Sigmoid colon (tissue), 7 donors: ENCODE data around the gene TAOK1. TPM values are rescaled to one million over a fixed set of nuclear protein-coding genes. Genes with fewer than 3 reads are reported as not detected.

Experiments used
- DNase-seq: peaks from one replicate; pipeline ENCODE4 v3.0.0-alpha.2; 2019
- H3K27ac ChIP-seq, 4 donors: fragments of 200-600 bp; sonication (generic); one replicate each; pipeline ENCODE4 v1.5.1; 2016 to 2019; ENCODE audit warnings: mild to moderate bottlenecking in 1 of 4
- H3K27me3 ChIP-seq, 3 donors: fragments of 200-600 bp; sonication (generic); one replicate each; pipeline ENCODE4 v1.5.1; 2019; ENCODE audit warnings: mild to moderate bottlenecking in 1 of 3
- H3K36me3 ChIP-seq, 4 donors: fragments of 200-600 bp; sonication (generic); one replicate each; pipeline ENCODE4 v1.5.1; 2016 to 2019
- H3K4me1 ChIP-seq, 4 donors: fragments of 200-600 bp; sonication (generic); one replicate each; pipeline ENCODE4 v1.5.1; 2017 to 2019
- H3K4me3 ChIP-seq, 4 donors: fragments of 200-600 bp; sonication (generic); one replicate each; pipeline ENCODE4 v1.5.1; 2017 to 2019; ENCODE audit warnings: mild to moderate bottlenecking in 2 of 4, moderate library complexity in 1 of 4
- H3K9me3 ChIP-seq, 4 donors: fragments of 200-600 bp in 3 of 4; sonication (generic) in 3 of 4; one replicate each; pipeline versions ENCODE4 v1.5.1 to v1.6.1; 2013 to 2019
- EP300 ChIP-seq, 4 donors: sonication (generic); formaldehyde crosslinking; IDR thresholded peaks; one replicate each; pipeline ENCODE4 v1.6.1; 2017; ENCODE audit warnings: antibody characterized with exemption in 4 of 4
- POLR2A ChIP-seq, 2 donors: fragments of 450-650 bp; IDR thresholded peaks; one replicate each; pipeline ENCODE4 v1.6.1; 2016; ENCODE audit warnings: antibody characterized with exemption in 2 of 2, mild to moderate bottlenecking in 2 of 2, moderate library complexity in 2 of 2
- POLR2AphosphoS5 ChIP-seq, 4 donors: sonication (generic); formaldehyde crosslinking; IDR thresholded peaks; one replicate each; pipeline ENCODE4 v1.6.1; 2017; ENCODE audit warnings: antibody characterized with exemption in 4 of 4
- WGBS, 2 donors: extraction: QIAGEN DNeasy Blood & Tissue Kit; methylation state at CpG; one replicate each; pipeline ENCODE4 v1.1.7; 2013; 5-methylcytosine and 5-hydroxymethylcytosine counted together
- intact Hi-C: fragments of 100-400 bp; cut with DNase I; formaldehyde crosslinking; loops from one replicate; pipeline ENCODE4 v1.15.1; 2023
- polyA plus RNA-seq, 3 donors: library from polyadenylated mRNA; stranded (reverse); fragments of 200-250 nt; gene quantifications; one replicate each; pipeline ENCODE4 v1.2.3, GENCODE V29; 2013
- total RNA-seq, 4 donors: library from RNA; depleted of rRNA; stranded (reverse); fragments of >200 nt; gene quantifications; one replicate each; pipeline ENCODE4 v1.1.0, GENCODE V29; 2016
- TF ChIP-seq, protein P1 (sequence below), 4 experiments: fragments of 450-650 bp in 3 of 4; fragments of 200-600 bp in 1 of 4; IDR thresholded peaks; one replicate each; pipeline ENCODE4 v1.5.1; 2016 to 2019; ENCODE audit warnings: antibody characterized with exemption in 4 of 4, mild to moderate bottlenecking in 3 of 4, moderate library complexity in 2 of 4
- donor health status: healthy with polysubstance abuse.
- donor health status: Bipolar disorder and iron deficiency.
- donor health status: healthy.

Gene TAOK1
- total and polyA plus RNA-seq, 7 donors = 3.6 to 65.4 (median 46.3) TPM

DNA sequence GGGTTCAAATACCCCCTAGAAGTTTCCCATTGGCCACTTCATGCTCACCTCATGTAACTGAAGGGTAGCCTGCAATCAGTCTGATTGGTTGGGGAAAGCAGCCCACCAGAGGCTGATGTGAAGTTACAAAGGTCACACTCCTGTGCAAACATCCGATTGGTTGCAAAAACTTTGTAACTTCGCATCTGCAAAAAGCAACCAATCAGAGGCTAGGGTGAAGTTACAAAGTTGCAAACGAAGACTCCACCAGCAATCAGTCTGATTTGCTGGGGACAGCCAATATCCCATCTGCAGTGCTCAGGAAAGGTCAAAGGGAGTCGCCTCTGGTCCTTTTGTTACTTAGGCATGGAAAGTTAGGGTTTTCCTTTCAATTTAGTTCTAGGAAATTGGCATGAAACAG is 40.1 kb downstream of the TAOK1 start:
- no peak overlapping the region for H3K27ac ChIP-seq
- H3K36me3 ChIP-seq = no peaks in the 10 kb centered on the region
- no peak overlapping the region for H3K4me3 ChIP-seq
- no peak for DNase-seq
- 92% methylated on average over 4 of the region's 4 CpGs for WGBS, 2 donors
- TF ChIP-seq POLR2AphosphoS5 (IDR thresholded peaks at IDR 0.05) (no peak), POLR2A (IDR thresholded peaks at IDR 0.05) (no peak), EP300 (IDR thresholded peaks at IDR 0.05) (no peak)
- TF ChIP-seq, protein P1, sequence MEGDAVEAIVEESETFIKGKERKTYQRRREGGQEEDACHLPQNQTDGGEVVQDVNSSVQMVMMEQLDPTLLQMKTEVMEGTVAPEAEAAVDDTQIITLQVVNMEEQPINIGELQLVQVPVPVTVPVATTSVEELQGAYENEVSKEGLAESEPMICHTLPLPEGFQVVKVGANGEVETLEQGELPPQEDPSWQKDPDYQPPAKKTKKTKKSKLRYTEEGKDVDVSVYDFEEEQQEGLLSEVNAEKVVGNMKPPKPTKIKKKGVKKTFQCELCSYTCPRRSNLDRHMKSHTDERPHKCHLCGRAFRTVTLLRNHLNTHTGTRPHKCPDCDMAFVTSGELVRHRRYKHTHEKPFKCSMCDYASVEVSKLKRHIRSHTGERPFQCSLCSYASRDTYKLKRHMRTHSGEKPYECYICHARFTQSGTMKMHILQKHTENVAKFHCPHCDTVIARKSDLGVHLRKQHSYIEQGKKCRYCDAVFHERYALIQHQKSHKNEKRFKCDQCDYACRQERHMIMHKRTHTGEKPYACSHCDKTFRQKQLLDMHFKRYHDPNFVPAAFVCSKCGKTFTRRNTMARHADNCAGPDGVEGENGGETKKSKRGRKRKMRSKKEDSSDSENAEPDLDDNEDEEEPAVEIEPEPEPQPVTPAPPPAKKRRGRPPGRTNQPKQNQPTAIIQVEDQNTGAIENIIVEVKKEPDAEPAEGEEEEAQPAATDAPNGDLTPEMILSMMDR (IDR thresholded peaks at IDR 0.05) = no peak
- intact Hi-C loops = no loop called here
- H3K4me1 ChIP-seq = peaks cover 2 to 21% (median 19%) of the 10 kb centered on the region in 4 donors
- no peaks in the 10 kb centered on the region for H3K9me3 ChIP-seq
- H3K27me3 ChIP-seq = no peaks in the 10 kb centered on the region

DNA sequence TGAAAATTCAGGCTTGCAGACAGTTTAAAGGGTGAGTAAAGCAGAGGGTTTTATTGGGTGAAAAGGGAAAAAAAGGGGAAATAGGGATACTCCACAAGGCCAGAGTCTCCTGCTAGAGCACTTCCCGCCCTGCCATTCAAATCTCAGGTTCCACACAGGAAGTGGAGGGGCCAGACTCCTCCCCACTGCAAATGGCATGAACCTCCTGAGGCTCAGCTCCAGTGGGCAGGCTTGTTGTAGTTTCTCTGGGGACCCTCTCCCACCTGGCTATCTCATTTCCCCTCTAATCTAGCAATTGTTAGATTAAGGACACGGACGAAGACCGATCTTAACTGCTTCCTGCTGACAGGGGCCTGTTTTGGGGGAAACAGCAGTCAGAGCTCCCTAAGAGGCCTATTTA is 43.4 kb downstream of the TAOK1 start:
- Histone ChIP-seq H3K4me1 (peaks cover 2 to 25% (median 20%) of the 10 kb centered on the region in 4 donors), H3K36me3 (no peaks in the 10 kb centered on the region), H3K27me3 (no peaks in the 10 kb centered on the region), H3K27ac (no peak overlapping the region), H3K4me3 (no peak overlapping the region), H3K9me3 (no peaks in the 10 kb centered on the region)
- WGBS, 2 donors = 60 to 91% methylated on average over 4 of the region's 4 CpGs
- intact Hi-C loops = no loop called here
- no peak for DNase-seq
- TF ChIP-seq, protein P1 (IDR thresholded peaks at IDR 0.05) = no peak
- TF ChIP-seq POLR2A (IDR thresholded peaks at IDR 0.05) = no peak
- TF ChIP-seq EP300 (IDR thresholded peaks at IDR 0.05) = no peak
- TF ChIP-seq POLR2AphosphoS5 (IDR thresholded peaks at IDR 0.05) = no peak

DNA sequence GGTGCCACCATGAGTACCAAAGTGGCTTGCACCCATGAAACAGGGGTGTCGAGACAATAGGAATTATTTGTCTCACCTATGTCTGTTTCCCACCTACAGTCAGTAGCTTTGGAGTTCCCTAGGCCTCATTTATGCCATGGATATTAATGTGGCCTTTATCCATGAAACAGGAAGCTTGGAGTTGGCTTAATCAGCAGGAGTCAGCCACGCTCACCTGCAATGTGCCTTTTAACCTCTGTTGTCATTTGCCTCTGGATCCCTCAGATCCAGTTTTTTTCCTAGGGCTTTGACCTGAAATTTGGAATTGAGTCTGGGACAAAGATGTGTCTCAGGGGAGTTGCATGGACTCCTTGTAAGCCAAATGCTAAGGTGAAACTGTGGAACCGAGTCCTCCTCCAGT is 44.4 kb downstream of the TAOK1 start:
- Histone ChIP-seq H3K27ac (no peak overlapping the region), H3K36me3 (no peaks in the 10 kb centered on the region), H3K4me3 (no peak overlapping the region), H3K27me3 (no peaks in the 10 kb centered on the region), H3K9me3 (no peaks in the 10 kb centered on the region), H3K4me1 (peaks cover 2 to 25% (median 20%) of the 10 kb centered on the region in 4 donors)
- WGBS, 2 donors = 95 to 97% methylated on average over 3 of the region's 3 CpGs
- TF ChIP-seq POLR2AphosphoS5 (IDR thresholded peaks at IDR 0.05) (no peak), EP300 (IDR thresholded peaks at IDR 0.05) (no peak), POLR2A (IDR thresholded peaks at IDR 0.05) (no peak)
- TF ChIP-seq, protein P1 (IDR thresholded peaks at IDR 0.05) = no peak
- intact Hi-C loops = no loop called here
- DNase-seq = no peak

DNA sequence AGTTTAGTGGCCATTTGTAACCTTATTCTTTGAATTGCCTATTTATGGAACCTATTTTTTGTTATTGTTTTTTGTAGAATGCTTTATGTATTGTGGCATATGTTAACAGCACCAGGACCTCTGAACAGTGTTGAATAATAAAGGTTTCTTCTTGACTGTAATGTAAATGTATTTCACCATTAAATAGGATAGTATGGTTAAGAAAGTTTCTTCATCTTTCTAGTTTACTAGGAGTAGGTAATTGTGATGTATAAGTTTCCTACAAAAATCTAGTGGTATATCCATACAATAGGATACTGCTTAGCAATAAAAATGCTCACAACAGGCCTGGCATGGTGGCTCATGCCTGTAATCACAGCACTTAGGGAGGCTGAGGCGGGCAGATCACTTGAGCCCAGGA is 52.3 kb downstream of the TAOK1 start:
- TF ChIP-seq EP300 (IDR thresholded peaks at IDR 0.05) (no peak), POLR2A (IDR thresholded peaks at IDR 0.05) (no peak), POLR2AphosphoS5 (IDR thresholded peaks at IDR 0.05) (no peak)
- TF ChIP-seq, protein P1 (IDR thresholded peaks at IDR 0.05) = no peak
- no peak for DNase-seq
- Histone ChIP-seq H3K36me3 (no peaks in the 10 kb centered on the region), H3K27ac (no peak overlapping the region), H3K4me3 (no peak overlapping the region), H3K4me1 (peaks cover 0 to 27% (median 13%) of the 10 kb centered on the region in 4 donors), H3K9me3 (no peaks in the 10 kb centered on the region), H3K27me3 (no peaks in the 10 kb centered on the region)
- intact Hi-C loops = no loop called here
- WGBS, 2 donors = 98 to 100% methylated on average over 1 of the region's 1 CpG

DNA sequence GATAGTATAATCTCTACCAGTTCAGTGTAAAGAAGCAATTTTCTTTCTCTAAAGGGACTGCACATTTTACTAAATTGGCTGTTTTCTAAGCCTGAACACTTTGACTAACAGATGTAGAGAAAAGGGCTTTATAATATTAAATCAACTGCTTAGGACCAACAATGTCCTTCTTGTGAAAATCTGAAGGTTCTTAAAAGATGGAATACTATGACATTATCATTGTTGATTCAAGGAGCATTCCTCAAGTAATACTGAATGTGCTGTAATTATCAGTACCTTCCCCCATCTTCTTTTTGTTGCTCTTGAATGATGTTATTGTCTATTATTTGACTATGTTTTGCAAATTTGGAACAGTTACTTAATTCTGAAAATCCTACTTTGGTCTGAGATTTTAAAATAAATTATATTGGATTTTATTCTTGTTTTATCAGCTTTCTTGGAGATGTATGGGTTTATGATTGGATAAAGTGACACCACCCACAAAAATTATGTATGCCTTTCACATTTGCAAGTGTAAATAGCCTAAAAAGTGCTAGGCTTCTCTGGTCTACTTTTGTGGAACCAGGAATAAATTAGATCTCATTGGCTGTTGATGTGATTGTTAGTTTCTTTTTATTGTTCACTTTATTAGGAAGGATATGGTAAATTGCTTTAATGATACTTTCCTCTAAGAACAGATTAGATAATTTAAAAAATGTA is 53.0 kb downstream of the TAOK1 start:
- no peaks in the 10 kb centered on the region for H3K9me3 ChIP-seq
- no peaks in the 10 kb centered on the region for H3K36me3 ChIP-seq
- no peaks in the 10 kb centered on the region for H3K27me3 ChIP-seq
- no peak for DNase-seq
- TF ChIP-seq POLR2AphosphoS5 (IDR thresholded peaks at IDR 0.05) (no peak), POLR2A (IDR thresholded peaks at IDR 0.05) (no peak), EP300 (IDR thresholded peaks at IDR 0.05) (no peak)
- TF ChIP-seq, protein P1 (IDR thresholded peaks at IDR 0.05) = no peak
- no peak overlapping the region for H3K4me3 ChIP-seq
- H3K27ac ChIP-seq = no peak overlapping the region
- peaks cover 0 to 27% (median 13%) of the 10 kb centered on the region in 4 donors for H3K4me1 ChIP-seq
- intact Hi-C loops = no loop called here
